Neutrophil (primary cell): Measurements from ENCODE around the gene GRB10.

Experiments used
- H3K27ac ChIP-seq: fragments of 200-600 bp; sonication (generic); 2 replicates; pipeline ENCODE4 v1.5.1; 2016; ENCODE audit warnings: mild to moderate bottlenecking, moderate library complexity
- H3K27me3 ChIP-seq: fragments of 200-600 bp; sonication (generic); 2 replicates; pipeline ENCODE4 v1.6.0; 2016; ENCODE audit warnings: mild to moderate bottlenecking
- H3K36me3 ChIP-seq: fragments of 200-600 bp; sonication (generic); 2 replicates; pipeline ENCODE4 v1.5.1; 2017
- H3K4me1 ChIP-seq, 2 experiments: fragments of 200-600 bp in 1 of 2; sonication (generic) in 1 of 2; 1 replicate in 1 of 2; 2 replicates in 1 of 2; pipeline versions ENCODE4 v1.5.1 to v1.6.1; 2013 to 2016; ENCODE audit warnings: low read depth in 1 of 2, low read length in 1 of 2, mild to moderate bottlenecking in 1 of 2, moderate library complexity in 1 of 2; ENCODE audit not compliant: control insufficient read depth in 1 of 2, insufficient read depth in 1 of 2
- H3K4me3 ChIP-seq, 2 experiments: fragments of 200-600 bp in 1 of 2; sonication (generic) in 1 of 2; 1 replicate in 1 of 2; 2 replicates in 1 of 2; pipeline ENCODE4 v1.5.1; 2013 to 2016; ENCODE audit warnings: low read depth in 1 of 2, low read length in 1 of 2, mild to moderate bottlenecking in 1 of 2, moderate library complexity in 1 of 2
- H3K9me3 ChIP-seq: fragments of 200-600 bp; sonication (generic); 2 replicates; pipeline ENCODE4 v1.5.1; 2016
- TF ChIP-seq, protein P1 (sequence below): fragments of 200-600 bp; sonication (generic); IDR thresholded peaks from 2 replicates; pipeline ENCODE4 v1.5.1; 2016; ENCODE audit warnings: antibody characterized with exemption

Gene GRB10

DNA sequence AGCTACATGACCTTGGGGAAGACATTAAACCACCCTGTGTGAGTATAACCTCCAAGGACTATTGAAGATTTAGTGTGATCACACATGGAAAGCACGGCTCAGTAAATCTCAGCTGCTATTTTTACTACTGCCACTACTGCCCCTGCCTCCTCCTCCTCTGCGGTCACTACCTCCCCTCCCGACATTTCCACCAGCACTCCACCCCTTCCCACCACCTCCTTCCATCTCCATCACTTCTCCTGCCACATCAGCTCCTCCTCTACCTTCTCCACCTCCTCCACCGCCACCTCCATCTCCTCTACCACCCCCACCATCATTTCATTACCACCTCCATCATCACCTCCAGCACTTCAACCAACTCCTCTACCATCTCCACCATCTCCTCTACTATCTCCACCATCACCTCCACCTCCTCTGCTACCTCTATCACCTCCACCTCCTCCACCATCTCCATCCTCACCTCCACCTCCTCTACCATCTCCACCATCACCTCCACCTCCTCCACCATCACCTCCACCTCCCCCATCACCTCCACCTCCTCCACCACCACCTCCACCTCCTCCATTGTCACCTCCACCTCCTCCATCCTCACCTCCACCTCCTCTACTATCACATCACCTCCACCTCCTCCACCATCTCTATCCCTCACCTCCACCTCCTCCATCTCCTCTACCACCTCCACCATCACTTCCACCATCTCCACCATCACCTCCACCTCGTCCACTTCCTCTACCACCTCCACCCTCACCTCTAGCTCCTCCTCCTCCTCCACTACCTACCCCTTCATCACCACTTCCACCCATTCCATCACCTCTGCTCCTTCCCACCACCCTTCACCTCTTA is 69.4 kb downstream of the GRB10 start:
- no peaks in the 10 kb centered on the region for H3K27me3 ChIP-seq
- TF ChIP-seq, protein P1, sequence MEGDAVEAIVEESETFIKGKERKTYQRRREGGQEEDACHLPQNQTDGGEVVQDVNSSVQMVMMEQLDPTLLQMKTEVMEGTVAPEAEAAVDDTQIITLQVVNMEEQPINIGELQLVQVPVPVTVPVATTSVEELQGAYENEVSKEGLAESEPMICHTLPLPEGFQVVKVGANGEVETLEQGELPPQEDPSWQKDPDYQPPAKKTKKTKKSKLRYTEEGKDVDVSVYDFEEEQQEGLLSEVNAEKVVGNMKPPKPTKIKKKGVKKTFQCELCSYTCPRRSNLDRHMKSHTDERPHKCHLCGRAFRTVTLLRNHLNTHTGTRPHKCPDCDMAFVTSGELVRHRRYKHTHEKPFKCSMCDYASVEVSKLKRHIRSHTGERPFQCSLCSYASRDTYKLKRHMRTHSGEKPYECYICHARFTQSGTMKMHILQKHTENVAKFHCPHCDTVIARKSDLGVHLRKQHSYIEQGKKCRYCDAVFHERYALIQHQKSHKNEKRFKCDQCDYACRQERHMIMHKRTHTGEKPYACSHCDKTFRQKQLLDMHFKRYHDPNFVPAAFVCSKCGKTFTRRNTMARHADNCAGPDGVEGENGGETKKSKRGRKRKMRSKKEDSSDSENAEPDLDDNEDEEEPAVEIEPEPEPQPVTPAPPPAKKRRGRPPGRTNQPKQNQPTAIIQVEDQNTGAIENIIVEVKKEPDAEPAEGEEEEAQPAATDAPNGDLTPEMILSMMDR = no peak
- no peak overlapping the region for H3K4me3 ChIP-seq
- H3K9me3 ChIP-seq = no peaks in the 10 kb centered on the region
- no peaks in the 10 kb centered on the region for H3K4me1 ChIP-seq
- H3K36me3 ChIP-seq = no peaks in the 10 kb centered on the region
- no peak overlapping the region for H3K27ac ChIP-seq

DNA sequence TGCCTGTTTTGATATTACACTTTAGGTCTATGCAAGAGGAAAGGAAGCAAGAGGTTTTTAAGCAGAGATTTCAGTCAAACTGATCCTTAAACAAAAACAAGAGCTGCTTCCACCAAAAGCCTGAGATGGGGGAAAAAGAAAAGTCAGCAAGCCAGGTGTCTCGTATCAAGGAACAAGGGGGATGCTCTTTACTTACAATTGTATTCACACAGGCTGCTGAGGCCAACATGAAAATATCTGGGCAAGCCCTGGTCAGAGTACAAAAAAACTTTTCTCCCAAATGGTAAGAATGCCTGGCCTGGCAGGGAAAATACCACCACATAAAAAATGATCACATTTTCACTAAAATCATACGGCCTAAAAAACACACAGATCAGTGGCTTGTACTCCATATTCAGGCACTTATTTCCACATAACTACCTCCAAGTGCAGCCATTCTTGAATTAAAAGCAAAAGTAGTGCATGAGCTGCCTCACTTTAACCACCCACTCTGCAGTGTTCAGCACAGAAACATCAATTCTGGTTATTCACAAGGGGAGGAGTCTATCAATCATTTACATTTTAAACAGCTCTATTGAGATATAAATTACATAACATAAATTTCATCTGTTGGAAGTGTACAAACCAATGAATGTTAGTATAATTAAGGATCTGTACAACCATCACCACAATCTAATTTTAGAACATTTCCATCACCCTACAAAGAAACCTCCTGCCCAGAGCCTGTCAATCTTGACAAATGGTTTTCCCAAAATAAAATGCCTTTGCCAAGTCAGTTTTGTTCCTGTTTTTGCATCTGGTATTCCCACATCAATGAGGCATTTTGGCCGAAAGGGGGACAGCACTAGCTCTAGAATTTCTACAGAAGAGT is 70.2 kb downstream of the GRB10 start:
- TF ChIP-seq, protein P1 = no peak
- H3K4me3 ChIP-seq = no peak overlapping the region
- no peaks in the 10 kb centered on the region for H3K27me3 ChIP-seq
- no peaks in the 10 kb centered on the region for H3K9me3 ChIP-seq
- H3K4me1 ChIP-seq = no peaks in the 10 kb centered on the region
- no peaks in the 10 kb centered on the region for H3K36me3 ChIP-seq
- no peak overlapping the region for H3K27ac ChIP-seq

DNA sequence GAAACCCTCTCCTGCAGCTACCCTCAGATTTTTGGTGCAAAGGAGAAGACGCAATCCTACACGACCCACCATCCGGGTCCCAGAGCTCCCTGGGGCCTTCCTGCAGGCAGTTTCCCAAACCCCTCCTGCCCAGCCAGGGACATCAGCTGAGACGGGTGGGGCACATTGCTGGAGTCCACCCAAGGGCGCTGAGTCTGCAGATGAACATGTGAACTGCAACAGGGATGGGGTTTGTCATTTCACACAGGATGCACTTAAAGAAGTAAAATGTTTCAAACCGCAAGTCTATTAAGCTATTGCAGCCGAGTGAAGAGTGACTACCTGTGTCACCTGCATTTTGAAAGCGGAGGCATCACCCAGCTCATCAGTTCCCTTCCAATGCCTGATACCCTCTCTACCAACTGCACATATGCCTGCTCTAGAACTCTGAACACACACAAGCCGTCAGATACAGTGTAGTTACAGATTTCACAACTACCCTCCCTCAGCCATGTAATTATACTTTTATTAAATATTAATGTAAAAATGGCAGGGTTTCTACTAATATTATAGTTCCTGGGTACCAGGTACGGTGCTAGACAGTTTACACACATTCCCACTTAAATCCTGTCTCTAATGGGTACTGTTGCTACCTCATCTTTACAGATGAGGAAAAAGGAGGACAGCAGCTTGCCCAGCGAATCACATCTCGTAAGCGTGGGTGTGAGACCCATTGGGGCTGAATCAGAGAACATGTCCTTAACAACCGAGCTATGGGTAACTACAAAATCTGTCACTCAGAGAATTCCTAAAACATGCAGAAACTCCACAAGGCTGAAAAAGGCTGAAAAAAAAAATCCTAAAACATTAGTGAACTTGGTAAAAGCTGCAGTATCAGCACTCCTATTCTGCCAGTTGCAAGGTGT is 71.2 kb downstream of the GRB10 start:
- H3K27ac ChIP-seq = no peak overlapping the region
- no peaks in the 10 kb centered on the region for H3K27me3 ChIP-seq
- TF ChIP-seq, protein P1 = no peak
- no peaks in the 10 kb centered on the region for H3K36me3 ChIP-seq
- H3K4me3 ChIP-seq = no peak overlapping the region
- no peaks in the 10 kb centered on the region for H3K9me3 ChIP-seq
- no peaks in the 10 kb centered on the region for H3K4me1 ChIP-seq

DNA sequence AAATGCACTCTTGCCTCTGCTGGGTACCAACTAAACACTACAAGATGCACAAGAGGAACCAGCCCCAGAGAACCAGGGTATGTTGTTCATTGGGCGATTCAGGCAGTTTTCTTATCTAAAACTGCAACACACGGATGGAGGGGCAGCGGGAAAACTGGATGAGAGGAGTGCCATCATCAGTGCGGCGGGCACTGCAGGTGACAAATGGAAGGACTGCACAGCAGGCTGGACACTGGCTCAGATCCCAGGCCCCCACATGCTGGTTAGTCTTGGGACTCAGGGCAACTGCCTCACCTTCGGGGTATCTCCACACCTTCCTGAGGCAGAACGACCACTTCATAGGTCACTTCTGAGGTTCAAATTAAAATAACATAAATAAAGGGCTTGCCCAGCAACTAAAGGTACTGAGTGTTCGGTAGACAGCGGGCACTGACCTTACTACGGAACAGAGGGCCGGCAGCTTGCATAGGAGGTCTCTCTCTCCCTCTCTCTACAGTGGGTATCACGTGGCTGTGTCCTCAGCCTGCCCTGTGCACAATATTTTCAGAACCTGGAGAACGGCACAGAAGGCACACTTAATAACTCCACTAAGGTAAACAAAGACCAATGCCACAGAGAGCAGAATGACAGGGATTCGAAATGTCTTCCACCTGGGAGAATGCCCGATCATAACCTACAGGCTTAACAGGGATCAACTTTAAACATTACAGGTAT is 72.1 kb downstream of the GRB10 start:
- Histone ChIP-seq H3K4me3 (no peak overlapping the region), H3K27ac (no peak overlapping the region), H3K36me3 (no peaks in the 10 kb centered on the region), H3K4me1 (no peaks in the 10 kb centered on the region), H3K27me3 (no peaks in the 10 kb centered on the region), H3K9me3 (no peaks in the 10 kb centered on the region)
- TF ChIP-seq, protein P1 = no peak

DNA sequence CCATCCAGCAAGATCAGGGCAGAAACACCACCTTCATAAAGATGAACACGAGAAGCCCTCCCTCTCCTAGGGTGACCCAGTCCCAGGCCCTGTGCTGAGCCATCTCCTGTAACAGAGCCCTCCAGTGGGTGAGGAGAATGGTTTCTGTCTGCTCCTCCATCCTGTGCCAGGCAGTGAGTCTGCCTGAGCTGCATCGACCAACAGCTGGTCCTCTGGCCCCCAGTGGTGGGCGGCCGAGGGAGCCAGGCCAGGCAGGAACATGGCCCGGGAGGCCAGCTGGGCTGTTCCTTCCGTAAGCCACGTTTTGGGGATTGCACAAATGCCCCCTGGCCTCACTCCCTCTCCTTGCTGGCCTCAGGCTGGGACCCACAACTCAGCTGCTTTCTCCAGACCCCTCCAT is 73.5 kb downstream of the GRB10 start:
- no peaks in the 10 kb centered on the region for H3K4me1 ChIP-seq
- H3K36me3 ChIP-seq = no peaks in the 10 kb centered on the region
- no peak overlapping the region for H3K27ac ChIP-seq
- H3K4me3 ChIP-seq = no peak overlapping the region
- TF ChIP-seq, protein P1 = no peak
- no peaks in the 10 kb centered on the region for H3K27me3 ChIP-seq
- no peaks in the 10 kb centered on the region for H3K9me3 ChIP-seq
